Liver (tissue), 3 donors: ENCODE measurements around the gene ALDH7A1.

ENCODE experiments used
- EGR1 ChIP-seq, 2 donors: IDR thresholded peaks; 2 replicates each; pipeline ENCODE4 v1.6.1; 2016 to 2018; ENCODE audit warnings: antibody characterized with exemption in 2 of 2, low read depth in 2 of 2
- GABPA ChIP-seq, 2 donors: IDR thresholded peaks in 1 of 2; conservative IDR thresholded peaks in 1 of 2; 2 replicates each; pipeline ENCODE4 v1.6.1; 2016; ENCODE audit warnings: antibody characterized with exemption in 2 of 2, mild to moderate bottlenecking in 1 of 2, moderate library complexity in 1 of 2
- HNF4G ChIP-seq: IDR thresholded peaks from 2 replicates; pipeline ENCODE4 v1.6.1; 2016; ENCODE audit warnings: antibody characterized with exemption
- NR2F2 ChIP-seq: IDR thresholded peaks from 2 replicates; pipeline ENCODE4 v1.6.1; 2016; ENCODE audit warnings: antibody characterized with exemption
- RAD21 ChIP-seq, 2 donors: IDR thresholded peaks; 2 replicates each; pipeline ENCODE4 v1.6.1; 2016; ENCODE audit warnings: antibody characterized with exemption in 2 of 2, mild to moderate bottlenecking in 2 of 2
- RXRA ChIP-seq, 2 donors: IDR thresholded peaks; 2 replicates each; pipeline ENCODE4 v1.6.1; 2017 to 2018; ENCODE audit warnings: antibody characterized with exemption in 2 of 2, mild to moderate bottlenecking in 1 of 2
- SP1 ChIP-seq: IDR thresholded peaks from 2 replicates; pipeline ENCODE4 v1.6.1; 2018; ENCODE audit warnings: antibody characterized with exemption, mild to moderate bottlenecking
- TAF1 ChIP-seq: conservative IDR thresholded peaks from 2 replicates; pipeline ENCODE4 v1.6.1; 2016; ENCODE audit warnings: antibody characterized with exemption, mild to moderate bottlenecking
- YY1 ChIP-seq: IDR thresholded peaks from 2 replicates; pipeline ENCODE4 v1.6.1; 2016; ENCODE audit warnings: antibody characterized with exemption, mild to moderate bottlenecking
- TF ChIP-seq, protein P1 (sequence below): fragments of 150-350 bp; IDR thresholded peaks from 2 replicates; pipeline ENCODE4 v1.5.1; 2017; ENCODE audit warnings: improper control_type of control experiment, low read depth, low read length; ENCODE audit not compliant: missing input control
- TF ChIP-seq, protein P2 (sequence below): IDR thresholded peaks from 2 replicates; pipeline ENCODE4 v1.6.1; 2016; ENCODE audit warnings: antibody characterized with exemption
- TF ChIP-seq, protein P3 (sequence below): IDR thresholded peaks from 2 replicates; pipeline ENCODE4 v1.6.1; 2016; ENCODE audit warnings: antibody characterized with exemption, mild to moderate bottlenecking
- TF ChIP-seq, protein P4 (sequence below): IDR thresholded peaks from 2 replicates; pipeline ENCODE4 v1.6.1; 2016; ENCODE audit warnings: antibody characterized with exemption
- TF ChIP-seq, protein P5 (sequence below): IDR thresholded peaks from 2 replicates; pipeline ENCODE4 v1.6.1; 2016; ENCODE audit warnings: antibody characterized with exemption
- donor health status: healthy.
- donor health status: healthy.

DNA sequence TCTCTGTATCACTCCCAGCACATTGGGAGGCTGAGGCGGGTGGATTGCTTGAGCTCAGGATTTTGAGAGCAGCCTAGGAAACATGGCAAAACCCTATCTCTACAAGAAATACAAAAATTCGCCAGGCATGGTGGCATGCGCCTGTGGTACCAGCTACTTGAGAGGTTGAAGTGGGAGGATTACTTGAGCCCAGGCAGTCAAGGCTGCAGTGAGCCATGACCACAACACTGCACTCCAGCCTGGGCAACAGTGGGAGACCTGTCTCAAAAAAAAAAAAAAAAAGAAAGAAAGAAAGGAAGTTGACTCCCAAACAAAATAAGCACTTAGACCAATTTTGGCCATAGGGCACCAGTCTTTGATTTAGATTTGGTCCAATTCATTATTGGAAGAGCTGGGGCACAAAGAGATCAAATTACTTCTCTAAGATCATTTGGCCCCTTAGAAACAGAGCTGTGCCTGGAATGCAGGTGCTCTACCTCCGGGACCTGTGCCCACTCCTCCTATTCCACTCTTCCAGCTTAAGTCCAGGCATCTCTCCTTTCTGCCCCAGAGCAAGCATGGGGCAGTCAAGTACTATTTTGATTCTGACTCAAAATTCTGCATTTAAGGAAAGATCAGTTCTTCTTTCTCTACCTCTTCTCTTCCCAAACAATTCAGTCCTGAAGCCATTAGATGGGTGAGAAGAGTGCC lies 59.0 kb downstream of the ALDH7A1 start:
- TF ChIP-seq YY1: no peak
- TF ChIP-seq, protein P1, sequence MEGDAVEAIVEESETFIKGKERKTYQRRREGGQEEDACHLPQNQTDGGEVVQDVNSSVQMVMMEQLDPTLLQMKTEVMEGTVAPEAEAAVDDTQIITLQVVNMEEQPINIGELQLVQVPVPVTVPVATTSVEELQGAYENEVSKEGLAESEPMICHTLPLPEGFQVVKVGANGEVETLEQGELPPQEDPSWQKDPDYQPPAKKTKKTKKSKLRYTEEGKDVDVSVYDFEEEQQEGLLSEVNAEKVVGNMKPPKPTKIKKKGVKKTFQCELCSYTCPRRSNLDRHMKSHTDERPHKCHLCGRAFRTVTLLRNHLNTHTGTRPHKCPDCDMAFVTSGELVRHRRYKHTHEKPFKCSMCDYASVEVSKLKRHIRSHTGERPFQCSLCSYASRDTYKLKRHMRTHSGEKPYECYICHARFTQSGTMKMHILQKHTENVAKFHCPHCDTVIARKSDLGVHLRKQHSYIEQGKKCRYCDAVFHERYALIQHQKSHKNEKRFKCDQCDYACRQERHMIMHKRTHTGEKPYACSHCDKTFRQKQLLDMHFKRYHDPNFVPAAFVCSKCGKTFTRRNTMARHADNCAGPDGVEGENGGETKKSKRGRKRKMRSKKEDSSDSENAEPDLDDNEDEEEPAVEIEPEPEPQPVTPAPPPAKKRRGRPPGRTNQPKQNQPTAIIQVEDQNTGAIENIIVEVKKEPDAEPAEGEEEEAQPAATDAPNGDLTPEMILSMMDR: no peak
- no peak for TF ChIP-seq RAD21 (IDR thresholded peaks at IDR 0.05)
- TF ChIP-seq, protein P2, sequence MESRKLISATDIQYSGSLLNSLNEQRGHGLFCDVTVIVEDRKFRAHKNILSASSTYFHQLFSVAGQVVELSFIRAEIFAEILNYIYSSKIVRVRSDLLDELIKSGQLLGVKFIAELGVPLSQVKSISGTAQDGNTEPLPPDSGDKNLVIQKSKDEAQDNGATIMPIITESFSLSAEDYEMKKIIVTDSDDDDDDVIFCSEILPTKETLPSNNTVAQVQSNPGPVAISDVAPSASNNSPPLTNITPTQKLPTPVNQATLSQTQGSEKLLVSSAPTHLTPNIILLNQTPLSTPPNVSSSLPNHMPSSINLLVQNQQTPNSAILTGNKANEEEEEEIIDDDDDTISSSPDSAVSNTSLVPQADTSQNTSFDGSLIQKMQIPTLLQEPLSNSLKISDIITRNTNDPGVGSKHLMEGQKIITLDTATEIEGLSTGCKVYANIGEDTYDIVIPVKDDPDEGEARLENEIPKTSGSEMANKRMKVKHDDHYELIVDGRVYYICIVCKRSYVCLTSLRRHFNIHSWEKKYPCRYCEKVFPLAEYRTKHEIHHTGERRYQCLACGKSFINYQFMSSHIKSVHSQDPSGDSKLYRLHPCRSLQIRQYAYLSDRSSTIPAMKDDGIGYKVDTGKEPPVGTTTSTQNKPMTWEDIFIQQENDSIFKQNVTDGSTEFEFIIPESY: no peak
- TF ChIP-seq SP1: no peak
- TF ChIP-seq, protein P3, sequence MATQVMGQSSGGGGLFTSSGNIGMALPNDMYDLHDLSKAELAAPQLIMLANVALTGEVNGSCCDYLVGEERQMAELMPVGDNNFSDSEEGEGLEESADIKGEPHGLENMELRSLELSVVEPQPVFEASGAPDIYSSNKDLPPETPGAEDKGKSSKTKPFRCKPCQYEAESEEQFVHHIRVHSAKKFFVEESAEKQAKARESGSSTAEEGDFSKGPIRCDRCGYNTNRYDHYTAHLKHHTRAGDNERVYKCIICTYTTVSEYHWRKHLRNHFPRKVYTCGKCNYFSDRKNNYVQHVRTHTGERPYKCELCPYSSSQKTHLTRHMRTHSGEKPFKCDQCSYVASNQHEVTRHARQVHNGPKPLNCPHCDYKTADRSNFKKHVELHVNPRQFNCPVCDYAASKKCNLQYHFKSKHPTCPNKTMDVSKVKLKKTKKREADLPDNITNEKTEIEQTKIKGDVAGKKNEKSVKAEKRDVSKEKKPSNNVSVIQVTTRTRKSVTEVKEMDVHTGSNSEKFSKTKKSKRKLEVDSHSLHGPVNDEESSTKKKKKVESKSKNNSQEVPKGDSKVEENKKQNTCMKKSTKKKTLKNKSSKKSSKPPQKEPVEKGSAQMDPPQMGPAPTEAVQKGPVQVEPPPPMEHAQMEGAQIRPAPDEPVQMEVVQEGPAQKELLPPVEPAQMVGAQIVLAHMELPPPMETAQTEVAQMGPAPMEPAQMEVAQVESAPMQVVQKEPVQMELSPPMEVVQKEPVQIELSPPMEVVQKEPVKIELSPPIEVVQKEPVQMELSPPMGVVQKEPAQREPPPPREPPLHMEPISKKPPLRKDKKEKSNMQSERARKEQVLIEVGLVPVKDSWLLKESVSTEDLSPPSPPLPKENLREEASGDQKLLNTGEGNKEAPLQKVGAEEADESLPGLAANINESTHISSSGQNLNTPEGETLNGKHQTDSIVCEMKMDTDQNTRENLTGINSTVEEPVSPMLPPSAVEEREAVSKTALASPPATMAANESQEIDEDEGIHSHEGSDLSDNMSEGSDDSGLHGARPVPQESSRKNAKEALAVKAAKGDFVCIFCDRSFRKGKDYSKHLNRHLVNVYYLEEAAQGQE: no peak
- no peak for TF ChIP-seq EGR1 (IDR thresholded peaks at IDR 0.05; ENCODE audit: low read depth in 2 of 2)
- no peak for TF ChIP-seq NR2F2
- TF ChIP-seq, protein P4, sequence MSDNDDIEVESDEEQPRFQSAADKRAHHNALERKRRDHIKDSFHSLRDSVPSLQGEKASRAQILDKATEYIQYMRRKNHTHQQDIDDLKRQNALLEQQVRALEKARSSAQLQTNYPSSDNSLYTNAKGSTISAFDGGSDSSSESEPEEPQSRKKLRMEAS: no peak
- TF ChIP-seq, protein P5, sequence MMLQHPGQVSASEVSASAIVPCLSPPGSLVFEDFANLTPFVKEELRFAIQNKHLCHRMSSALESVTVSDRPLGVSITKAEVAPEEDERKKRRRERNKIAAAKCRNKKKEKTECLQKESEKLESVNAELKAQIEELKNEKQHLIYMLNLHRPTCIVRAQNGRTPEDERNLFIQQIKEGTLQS: no peak
- no peak for TF ChIP-seq RXRA (IDR thresholded peaks at IDR 0.05)
- TF ChIP-seq HNF4G: no peak
- no peak for TF ChIP-seq TAF1
- no peak for TF ChIP-seq GABPA (IDR thresholded peaks at IDR 0.05 in 1 of 2, conservative IDR thresholded peaks at IDR 0.05 in 1 of 2)
